ENCODE data around the gene STIM1.
A peak's percentile ranks its signal among the peaks of the same experiment; 100 is the strongest.

Gene STIM1

GRCh38 chr11:3989276-3989920 is 133.9 kb downstream of the STIM1 start:
- H3K4me3 ChIP-seq (ENCODE audit: low read depth, low read length) = peak overlapping the region; percentile 15
- no peak for DNase-seq (ENCODE audit: low read depth)
- in situ Hi-C loops (cut with HindIII; ENCODE audit: low sequenced_read_pairs) = no loop called here
- TF ChIP-seq, protein P1, sequence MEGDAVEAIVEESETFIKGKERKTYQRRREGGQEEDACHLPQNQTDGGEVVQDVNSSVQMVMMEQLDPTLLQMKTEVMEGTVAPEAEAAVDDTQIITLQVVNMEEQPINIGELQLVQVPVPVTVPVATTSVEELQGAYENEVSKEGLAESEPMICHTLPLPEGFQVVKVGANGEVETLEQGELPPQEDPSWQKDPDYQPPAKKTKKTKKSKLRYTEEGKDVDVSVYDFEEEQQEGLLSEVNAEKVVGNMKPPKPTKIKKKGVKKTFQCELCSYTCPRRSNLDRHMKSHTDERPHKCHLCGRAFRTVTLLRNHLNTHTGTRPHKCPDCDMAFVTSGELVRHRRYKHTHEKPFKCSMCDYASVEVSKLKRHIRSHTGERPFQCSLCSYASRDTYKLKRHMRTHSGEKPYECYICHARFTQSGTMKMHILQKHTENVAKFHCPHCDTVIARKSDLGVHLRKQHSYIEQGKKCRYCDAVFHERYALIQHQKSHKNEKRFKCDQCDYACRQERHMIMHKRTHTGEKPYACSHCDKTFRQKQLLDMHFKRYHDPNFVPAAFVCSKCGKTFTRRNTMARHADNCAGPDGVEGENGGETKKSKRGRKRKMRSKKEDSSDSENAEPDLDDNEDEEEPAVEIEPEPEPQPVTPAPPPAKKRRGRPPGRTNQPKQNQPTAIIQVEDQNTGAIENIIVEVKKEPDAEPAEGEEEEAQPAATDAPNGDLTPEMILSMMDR (IDR thresholded peaks at IDR 0.05; ENCODE audit: low read depth, low read length, missing control alignments) = no peak

DNA sequence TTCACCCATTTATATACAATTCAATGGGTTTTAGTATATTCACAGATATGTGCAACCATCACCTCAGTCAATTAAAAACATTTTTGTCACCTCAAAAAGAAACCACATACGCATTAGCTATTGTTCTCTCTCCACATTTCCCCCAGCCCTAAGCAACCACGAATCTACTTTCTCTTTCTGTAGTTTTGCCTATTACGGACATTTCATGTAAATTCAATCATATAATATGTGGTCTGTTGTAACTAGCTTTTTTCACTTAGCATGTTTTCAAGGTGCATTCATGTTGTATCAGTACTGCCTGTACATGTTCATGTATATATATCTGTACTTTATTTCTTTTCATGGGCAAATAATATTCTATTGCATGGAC is 134.4 kb downstream of the STIM1 start:
- TF ChIP-seq, protein P1 (IDR thresholded peaks at IDR 0.05; ENCODE audit: low read depth, low read length, missing control alignments) = no peak
- DNase-seq (ENCODE audit: low read depth) = no peak
- in situ Hi-C loops (cut with HindIII; ENCODE audit: low sequenced_read_pairs) = no loop called here
- H3K4me3 ChIP-seq (ENCODE audit: low read depth, low read length) = no peak overlapping the region

- DNase-seq (ENCODE audit: low read depth) = no peak
- no peak overlapping the region for H3K4me3 ChIP-seq (ENCODE audit: low read depth, low read length)
- in situ Hi-C loops (cut with HindIII; ENCODE audit: low sequenced_read_pairs) = no loop called here
- TF ChIP-seq, protein P1 (IDR thresholded peaks at IDR 0.05; ENCODE audit: low read depth, low read length, missing control alignments) = no peak
Observed at GRCh38 chr11:3990406-3990805, 134.9 kb downstream of the STIM1 start.

DNA sequence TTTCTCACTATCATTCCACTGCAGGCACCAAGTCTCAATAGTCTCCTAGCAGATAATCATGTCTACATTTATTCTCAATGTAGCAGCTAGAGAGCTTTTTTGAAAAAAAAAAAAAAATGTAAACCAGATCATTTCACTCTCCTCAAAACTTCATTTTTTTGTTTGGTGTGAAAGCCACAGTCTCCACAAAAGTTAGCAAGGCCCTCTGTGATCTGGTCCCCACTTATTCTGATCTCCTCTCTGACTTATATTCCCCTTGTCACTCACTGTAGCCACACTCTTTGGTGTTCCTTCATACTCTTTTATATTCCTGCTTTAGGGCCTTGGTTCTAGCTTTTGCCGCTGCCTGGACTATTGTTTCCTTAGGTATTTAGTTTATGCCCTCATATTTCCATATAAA is 137.5 kb downstream of the STIM1 start:
- in situ Hi-C loops (cut with HindIII; ENCODE audit: low sequenced_read_pairs) = no loop called here
- TF ChIP-seq, protein P1 (IDR thresholded peaks at IDR 0.05; ENCODE audit: low read depth, low read length, missing control alignments) = no peak
- no peak overlapping the region for H3K4me3 ChIP-seq (ENCODE audit: low read depth, low read length)
- no peak for DNase-seq (ENCODE audit: low read depth)

DNA sequence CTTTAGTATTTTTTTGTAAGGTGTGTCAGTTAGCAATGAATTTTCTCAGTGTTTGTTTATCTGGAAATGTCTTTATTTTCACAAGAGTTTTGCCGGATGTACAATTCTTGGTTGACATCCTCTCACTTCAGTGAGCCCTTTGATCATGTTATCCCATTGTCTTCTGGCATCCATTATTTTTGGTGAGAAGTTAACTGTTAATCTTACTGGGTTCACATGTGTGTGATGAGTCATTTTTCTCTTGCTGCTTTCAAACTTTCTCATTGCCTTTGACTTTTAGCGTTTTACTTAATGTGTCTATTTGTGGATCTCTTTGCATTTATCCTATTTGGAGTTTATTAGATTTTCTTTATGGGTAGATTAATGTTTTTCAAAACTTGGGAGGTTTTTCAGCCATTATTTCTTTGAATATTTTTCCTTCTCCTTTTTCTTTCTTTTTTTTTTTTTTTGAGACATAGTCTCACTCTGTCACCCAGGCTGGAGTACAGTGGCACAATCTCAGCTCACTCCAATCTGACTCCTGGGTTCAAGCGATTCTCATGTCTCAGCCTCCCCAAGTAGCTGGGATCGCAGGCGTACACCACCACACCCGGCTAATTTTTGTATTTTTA is 138.7 kb downstream of the STIM1 start:
- in situ Hi-C loops (cut with HindIII; ENCODE audit: low sequenced_read_pairs) = no loop called here
- TF ChIP-seq, protein P1 (IDR thresholded peaks at IDR 0.05; ENCODE audit: low read depth, low read length, missing control alignments) = no peak
- DNase-seq (ENCODE audit: low read depth) = no peak
- no peak overlapping the region for H3K4me3 ChIP-seq (ENCODE audit: low read depth, low read length)

DNA sequence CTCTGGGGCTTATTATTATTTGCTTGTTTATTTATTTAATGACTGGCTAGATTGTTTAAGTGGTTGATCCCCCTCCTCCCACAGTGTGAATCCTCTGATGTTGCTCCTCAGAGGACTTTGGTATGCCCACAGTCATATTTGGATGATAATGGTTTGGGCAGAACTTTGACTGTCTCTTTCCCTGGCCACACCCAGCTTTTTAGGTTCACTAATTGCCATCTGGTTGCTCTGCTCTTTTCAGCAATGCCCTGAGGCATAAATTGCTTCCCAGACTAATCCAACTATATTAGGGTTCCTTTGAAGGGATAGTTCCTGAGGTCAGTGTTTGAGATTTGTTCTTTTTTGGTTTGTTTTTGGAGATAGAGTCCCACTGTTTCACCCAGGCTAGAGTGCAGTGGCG is 139.8 kb downstream of the STIM1 start:
- DNase-seq (ENCODE audit: low read depth) = no peak
- TF ChIP-seq, protein P1 (IDR thresholded peaks at IDR 0.05; ENCODE audit: low read depth, low read length, missing control alignments) = no peak
- in situ Hi-C loops (cut with HindIII; ENCODE audit: low sequenced_read_pairs) = no loop called here
- no peak overlapping the region for H3K4me3 ChIP-seq (ENCODE audit: low read depth, low read length)
